Tibial nerve (tissue), 4 donors: ENCODE measurements around the gene NLRP1.

ENCODE experiments used
- EP300 ChIP-seq, 2 donors: sonication (generic); formaldehyde crosslinking; IDR thresholded peaks; one replicate each; pipeline ENCODE4 v1.6.1; 2017; ENCODE audit warnings: antibody characterized with exemption in 2 of 2, mild to moderate bottlenecking in 1 of 2
- TF ChIP-seq, protein P1 (sequence below), 5 experiments: fragments of 200-600 bp in 3 of 5; fragments of 450-650 bp in 2 of 5; sonication (generic) in 3 of 5; IDR thresholded peaks; one replicate each; pipeline ENCODE4 v1.5.1; 2016 to 2019; ENCODE audit warnings: antibody characterized with exemption in 5 of 5, mild to moderate bottlenecking in 3 of 5, moderate library complexity in 2 of 5

DNA sequence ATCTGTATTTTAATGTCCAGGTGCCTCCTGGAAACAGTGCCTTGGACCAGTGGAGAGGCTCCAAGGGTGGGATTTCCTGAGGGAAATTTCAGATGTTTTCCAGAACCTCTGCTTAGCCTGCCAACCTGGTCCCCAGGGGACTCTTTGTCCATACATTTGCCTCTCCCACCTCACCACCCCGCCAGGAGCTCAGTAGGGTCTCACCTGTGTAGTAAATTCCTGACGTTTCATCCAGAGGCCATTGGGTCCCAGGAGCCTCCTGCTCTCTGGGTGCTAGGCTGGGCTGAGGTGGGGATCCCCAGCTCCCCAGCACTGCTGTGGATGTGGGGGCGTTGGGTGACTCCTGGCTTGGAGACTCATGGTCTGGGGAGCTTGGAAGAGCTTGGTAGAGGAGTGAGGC, 2.7 kb downstream of the NLRP1 start:
- TF ChIP-seq, protein P1, sequence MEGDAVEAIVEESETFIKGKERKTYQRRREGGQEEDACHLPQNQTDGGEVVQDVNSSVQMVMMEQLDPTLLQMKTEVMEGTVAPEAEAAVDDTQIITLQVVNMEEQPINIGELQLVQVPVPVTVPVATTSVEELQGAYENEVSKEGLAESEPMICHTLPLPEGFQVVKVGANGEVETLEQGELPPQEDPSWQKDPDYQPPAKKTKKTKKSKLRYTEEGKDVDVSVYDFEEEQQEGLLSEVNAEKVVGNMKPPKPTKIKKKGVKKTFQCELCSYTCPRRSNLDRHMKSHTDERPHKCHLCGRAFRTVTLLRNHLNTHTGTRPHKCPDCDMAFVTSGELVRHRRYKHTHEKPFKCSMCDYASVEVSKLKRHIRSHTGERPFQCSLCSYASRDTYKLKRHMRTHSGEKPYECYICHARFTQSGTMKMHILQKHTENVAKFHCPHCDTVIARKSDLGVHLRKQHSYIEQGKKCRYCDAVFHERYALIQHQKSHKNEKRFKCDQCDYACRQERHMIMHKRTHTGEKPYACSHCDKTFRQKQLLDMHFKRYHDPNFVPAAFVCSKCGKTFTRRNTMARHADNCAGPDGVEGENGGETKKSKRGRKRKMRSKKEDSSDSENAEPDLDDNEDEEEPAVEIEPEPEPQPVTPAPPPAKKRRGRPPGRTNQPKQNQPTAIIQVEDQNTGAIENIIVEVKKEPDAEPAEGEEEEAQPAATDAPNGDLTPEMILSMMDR (IDR thresholded peaks at IDR 0.05): no peak
- TF ChIP-seq EP300 (IDR thresholded peaks at IDR 0.05): no peak
